HG03139 (cell line): ENCODE measurements around the gene SLC2A11.
"Not testable (repeated sequence)": the region's sequence is repeated elsewhere in the genome, so short reads cannot be mapped to it uniquely, and the experiment has no call there.

Experiments used
- ATAC-seq: cut with Tn5 transposase; IDR thresholded peaks from one replicate; pipeline ENCODE4 v1.9.1; 2021; ENCODE audit not compliant: unreplicated experiment

The SLC2A11 gene

DNA sequence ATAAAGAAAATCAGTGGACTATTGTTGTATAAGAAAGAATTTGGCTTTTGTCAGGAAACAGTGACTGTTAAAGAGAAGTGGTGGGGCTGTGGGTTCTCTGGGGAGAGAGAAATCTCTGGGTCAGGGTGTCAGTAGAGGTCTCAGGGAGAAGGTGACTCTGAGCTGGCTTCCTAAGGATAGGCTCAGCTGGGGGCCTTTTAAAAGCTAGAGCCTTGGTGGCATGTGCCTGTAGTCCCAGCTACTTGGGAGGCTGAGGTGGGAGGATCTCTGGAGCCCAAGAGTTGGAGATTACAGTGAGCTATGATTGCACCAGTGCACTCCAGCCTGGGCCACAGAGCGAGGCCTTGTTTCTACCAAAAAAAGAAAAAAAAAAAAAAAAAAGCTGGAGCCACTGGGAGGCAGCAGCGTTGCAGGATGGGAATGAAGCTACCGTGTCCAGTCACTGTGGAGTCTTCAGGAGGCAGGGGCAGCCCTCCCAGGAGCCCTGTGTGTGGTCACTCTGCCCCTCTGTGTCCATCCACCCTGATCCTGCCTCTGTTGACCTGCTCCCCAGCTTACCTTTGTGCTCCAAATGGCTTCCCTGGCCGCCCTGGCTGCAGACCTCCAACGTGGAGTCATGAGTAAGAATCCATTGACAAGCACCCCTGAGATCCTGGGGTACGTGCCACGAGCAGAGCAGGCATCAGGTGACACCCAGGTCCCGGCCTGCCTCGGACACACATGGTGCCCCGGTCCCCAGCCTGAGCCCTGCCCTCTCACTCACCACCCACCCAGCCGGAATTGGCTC, 31.1 kb downstream of the SLC2A11 start:
- no peak for ATAC-seq

- no peak for ATAC-seq
These were observed 31.9 kb downstream of the SLC2A11 start for GRCh38 chr22:23889620-23890019.

DNA sequence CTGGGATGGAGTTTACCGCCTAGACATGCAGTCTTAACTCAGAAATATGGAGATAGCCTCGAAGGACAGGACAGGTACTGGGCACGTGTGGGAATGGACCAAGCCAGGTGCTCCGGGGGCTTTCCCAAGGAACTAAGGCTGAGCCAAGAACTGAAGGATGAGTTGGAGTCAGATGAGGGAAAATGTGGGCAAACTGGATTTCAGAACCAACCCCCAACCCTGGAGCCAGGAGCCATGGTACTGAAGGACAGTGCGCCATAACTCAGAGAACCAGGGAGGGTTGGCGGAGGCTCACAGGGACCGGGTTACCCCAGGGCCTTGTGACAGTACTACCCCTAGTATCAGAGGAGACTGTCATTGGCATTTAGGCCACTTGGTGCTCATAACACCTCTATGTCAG, 34.1 kb downstream of the SLC2A11 start:
- ATAC-seq = no peak

GRCh38 chr22:23892130-23892529, 34.5 kb downstream of the SLC2A11 start:
- no peak for ATAC-seq

- ATAC-seq = no peak
These were observed 35.0 kb downstream of the SLC2A11 start for GRCh38 chr22:23892706-23893105.

- ATAC-seq = no peak
These were observed 35.7 kb downstream of the SLC2A11 start for GRCh38 chr22:23893121-23893944.

GRCh38 chr22:23893945-23894709, 36.5 kb downstream of the SLC2A11 start, which contains the start of gene MIF:
TSS of gene MIF (plus strand) at chr22:23894383. CDS start at chr22:23894475, 92 bp downstream.
- ATAC-seq = peak; percentile 71

DNA sequence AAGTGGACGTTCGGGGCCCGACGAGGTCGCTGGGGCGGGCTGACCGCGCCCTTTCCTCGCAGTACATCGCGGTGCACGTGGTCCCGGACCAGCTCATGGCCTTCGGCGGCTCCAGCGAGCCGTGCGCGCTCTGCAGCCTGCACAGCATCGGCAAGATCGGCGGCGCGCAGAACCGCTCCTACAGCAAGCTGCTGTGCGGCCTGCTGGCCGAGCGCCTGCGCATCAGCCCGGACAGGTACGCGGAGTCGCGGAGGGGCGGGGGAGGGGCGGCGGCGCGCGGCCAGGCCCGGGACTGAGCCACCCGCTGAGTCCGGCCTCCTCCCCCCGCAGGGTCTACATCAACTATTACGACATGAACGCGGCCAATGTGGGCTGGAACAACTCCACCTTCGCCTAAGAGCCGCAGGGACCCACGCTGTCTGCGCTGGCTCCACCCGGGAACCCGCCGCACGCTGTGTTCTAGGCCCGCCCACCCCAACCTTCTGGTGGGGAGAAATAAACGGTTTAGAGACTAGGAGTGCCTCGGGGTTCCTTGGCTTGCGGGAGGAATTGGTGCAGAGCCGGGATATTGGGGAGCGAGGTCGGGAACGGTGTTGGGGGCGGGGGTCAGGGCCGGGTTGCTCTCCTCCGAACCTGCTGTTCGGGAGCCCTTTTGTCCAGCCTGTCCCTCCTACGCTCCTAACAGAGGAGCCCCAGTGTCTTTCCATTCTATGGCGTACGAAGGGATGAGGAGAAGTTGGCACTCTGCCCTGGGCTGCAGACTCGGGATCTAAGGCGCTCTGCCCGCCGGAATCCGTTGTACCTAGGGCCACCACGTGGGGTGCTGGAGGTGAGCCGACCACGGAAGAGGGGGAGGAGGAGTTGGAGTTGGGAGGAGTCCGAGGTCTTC, 37.3 kb downstream of the SLC2A11 start:
- peak; percentile 19 for ATAC-seq

DNA sequence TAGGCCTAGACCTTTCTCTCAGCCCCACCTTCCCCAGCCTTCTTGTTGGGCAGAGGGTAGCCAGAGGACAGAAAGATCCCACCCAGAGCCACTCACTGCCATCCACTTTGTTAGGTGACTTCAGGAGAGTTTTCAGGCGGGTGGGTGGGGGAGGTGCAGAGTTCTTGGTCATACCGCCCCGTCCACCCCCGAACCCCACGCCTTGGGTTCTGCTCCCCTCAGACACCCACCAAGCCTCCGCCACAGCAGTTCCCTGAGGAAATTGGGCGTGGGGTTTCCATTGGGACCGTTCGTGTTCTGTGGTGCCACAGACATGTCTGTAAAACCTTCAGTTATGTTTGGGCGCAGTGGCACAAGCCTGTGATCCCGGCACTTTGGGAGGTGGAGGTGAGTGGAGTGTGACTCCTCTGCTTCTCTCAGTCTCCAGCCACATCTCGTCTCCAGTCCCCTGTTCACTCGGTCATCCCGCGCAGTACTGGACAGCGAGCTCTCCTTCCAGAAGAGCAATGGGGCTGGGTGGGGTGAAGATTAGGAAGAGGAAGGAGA, 38.0 kb downstream of the SLC2A11 start:
- ATAC-seq = no peak

GRCh38 chr22:23896166-23896522, 38.5 kb downstream of the SLC2A11 start:
- no peak for ATAC-seq

DNA sequence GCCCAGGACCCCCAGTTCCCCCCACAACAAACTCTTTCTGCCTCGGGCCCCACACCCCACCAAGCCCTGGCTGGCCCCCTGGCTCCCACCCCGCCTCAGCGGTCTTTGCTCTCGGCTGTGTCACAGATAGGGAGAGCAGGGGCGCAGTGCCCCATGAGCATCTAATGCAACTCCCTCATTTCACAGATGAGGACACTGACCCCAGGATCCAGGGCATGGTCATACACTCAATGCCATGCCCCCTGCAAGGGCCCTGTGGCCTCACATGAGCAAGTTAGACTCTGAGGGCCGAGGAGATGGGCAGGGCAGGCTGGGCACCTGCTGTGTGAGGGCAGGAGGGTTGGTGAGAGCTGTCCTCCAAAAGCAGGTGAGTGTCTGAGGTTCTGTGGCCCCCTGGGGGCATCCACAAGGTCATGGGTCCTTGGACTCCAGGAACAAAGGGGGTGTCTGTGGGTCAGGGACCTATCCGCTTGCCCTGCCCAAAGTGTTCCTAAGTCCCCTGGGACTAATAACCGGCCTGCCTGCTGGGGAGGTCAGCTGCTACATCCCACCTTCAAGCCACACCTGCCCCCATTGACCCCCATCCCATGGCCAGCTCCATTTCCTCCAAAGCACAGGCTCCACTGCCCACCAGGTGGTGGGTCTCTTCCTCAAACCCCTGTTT, 39.0 kb downstream of the SLC2A11 start:
- ATAC-seq = no peak

- ATAC-seq = no peak
These were observed 39.6 kb downstream of the SLC2A11 start for GRCh38 chr22:23897320-23897719.

DNA sequence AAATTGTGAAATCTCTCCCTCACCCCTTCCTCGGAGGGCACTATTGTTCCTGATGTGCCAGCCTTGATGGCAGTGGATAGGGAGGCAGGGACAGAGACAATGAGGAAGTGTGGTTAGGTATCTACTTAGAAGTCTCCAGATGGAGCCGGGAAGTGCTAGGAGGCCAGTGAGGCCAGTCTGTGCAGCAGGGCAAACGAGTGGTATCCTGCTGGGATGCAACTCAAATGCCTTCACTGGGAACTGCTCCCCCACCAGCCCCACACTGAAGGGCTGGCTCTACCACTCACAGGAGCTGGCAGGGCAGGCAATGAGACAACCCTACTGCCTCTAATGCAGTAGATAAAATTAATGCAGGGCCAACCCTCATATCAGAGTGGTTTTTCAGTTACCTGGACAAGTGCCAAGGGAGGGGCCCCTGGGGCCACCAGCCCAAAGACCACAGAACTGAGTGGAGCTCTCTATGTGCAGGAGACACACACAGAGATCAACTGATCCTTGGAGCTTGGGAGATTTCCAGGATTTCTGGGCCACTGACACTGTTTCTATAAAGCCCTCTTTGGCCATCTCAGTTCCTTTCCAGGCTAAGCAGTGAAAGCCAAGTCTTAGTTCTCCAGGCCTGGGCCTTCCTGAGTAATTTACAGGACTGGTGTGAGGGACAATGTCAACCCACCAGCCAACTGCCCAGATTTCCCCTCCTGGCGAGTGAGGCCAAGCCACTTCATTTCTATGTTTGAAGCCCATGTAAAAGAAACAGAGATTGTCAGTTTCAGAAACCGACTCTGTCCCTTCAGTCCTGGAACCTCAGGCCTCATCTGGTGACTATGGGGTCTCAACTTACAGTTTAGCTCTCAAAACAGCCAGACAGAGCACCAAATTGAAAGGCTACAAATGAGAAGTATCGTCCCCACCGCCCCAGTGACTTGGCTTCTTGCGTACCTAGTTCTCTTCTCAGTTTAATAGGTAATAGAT, 40.6 kb downstream of the SLC2A11 start:
- no peak for ATAC-seq

DNA sequence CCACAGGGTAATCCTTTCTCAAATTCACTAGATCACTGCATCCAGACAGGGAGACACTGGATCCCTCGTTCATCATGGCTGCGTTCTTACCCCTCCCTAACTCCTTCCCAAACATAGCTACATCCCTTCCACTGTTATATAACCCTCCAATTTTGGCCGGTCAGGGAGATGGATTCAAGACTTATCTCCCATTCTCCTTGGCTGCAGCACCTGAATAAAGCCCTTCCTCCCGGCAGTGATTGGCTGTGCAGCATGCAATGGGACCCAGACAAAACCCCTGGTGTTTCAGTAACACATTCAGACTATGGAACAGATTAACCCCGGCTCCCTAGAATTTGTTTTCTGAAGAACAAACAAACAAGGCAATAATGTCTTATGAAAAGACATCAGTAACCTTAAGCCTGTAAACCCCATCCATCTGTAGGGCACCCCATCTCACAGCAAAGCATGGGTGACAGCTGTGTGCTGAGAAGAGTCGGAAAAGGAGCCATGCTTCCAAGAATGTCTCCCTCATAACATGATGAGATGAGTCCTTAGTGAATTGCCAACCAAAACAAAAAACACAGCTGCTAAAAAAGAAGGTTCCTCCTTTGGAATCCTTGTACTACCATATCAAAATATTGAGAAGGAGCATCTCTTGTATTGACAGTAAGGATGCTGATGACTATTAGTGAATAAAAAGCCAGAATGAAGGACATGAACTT, 41.5 kb downstream of the SLC2A11 start:
- ATAC-seq = no peak

GRCh38 chr22:23900227-23900626, 42.6 kb downstream of the SLC2A11 start:
- ATAC-seq = not testable (repeated sequence)

GRCh38 chr22:23901600-23901999, 43.9 kb downstream of the SLC2A11 start:
- ATAC-seq = no peak

- no peak for ATAC-seq
These were observed 45.8 kb downstream of the SLC2A11 start for GRCh38 chr22:23903328-23903971.
